Measurements from ENCODE around the gene EHHADH.

EHHADH gene

GRCh38 chr3:185145511-185145910 is 108.3 kb downstream of the EHHADH start:
- DNase-seq (ENCODE audit: low read depth in 2 of 2): no peak

- DNase-seq (ENCODE audit: low read depth in 2 of 2): no peak
These were observed 109.1 kb downstream of the EHHADH start for GRCh38 chr3:185144784-185145183.

Data from activated CD8-positive, alpha-beta memory T cell treated with anti-CD3 and anti-CD28 coated beads for 4 hours (primary cell).